Measurements from ENCODE around the gene ARMC12. TPM values are rescaled to one million over a fixed set of nuclear protein-coding genes. Genes with fewer than 3 reads are reported as not detected.

Gene ARMC12
- total and polyA plus RNA-seq, 8 donors, result 0.45 to 1.7 (median 0.84) TPM

DNA sequence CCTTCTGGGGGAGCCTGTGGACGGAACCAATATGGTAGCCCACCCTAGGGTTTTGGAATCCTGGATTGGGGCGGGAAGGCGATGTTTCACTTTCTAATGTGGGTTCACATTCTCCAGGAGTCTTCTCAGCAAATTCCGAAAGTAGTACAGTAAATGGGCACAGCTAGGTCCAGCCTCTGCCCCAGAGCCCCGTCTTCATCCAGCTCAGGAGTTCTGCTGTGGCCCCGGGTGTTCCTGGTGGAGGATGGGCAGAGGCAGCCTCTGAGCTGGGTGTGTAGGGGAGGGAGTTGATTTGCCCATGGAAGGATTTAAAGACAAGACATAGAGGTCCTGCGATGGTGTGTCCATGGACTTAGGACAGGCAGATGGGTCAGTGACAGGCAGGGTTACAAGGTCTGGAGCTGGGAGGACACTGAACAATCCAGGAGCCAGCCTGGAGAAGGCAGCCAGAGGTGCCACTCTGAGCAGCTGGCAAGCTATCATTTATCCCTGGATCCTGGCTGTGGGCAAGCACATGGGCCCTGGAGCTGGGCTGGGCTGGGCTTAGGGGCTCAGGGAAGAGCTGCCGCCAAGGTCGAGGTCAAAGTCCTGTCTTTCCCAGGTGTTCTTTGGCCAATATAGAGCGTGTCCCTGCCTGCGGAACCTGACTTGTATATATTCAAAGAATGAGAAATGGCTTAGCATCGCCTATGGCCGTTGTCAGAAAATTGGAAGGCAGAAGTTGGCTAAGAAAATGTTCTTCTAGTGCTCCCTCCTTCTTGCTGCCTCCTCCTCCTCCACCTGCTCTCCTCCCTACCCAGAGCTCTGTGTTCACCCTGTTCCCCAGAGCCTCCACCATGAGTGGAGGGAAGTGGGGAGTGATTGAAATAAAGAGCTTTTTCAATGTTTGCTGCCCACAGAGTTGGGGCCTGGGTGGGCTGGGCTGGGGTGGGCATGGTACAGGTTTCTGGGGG is 50.7 kb downstream of the ARMC12 start:
- peaks cover 23 to 82% of the 10 kb centered on the region in 2 donors for H3K27me3 ChIP-seq
- no peak overlapping the region for H3K27ac ChIP-seq
- TF ChIP-seq, protein P1, sequence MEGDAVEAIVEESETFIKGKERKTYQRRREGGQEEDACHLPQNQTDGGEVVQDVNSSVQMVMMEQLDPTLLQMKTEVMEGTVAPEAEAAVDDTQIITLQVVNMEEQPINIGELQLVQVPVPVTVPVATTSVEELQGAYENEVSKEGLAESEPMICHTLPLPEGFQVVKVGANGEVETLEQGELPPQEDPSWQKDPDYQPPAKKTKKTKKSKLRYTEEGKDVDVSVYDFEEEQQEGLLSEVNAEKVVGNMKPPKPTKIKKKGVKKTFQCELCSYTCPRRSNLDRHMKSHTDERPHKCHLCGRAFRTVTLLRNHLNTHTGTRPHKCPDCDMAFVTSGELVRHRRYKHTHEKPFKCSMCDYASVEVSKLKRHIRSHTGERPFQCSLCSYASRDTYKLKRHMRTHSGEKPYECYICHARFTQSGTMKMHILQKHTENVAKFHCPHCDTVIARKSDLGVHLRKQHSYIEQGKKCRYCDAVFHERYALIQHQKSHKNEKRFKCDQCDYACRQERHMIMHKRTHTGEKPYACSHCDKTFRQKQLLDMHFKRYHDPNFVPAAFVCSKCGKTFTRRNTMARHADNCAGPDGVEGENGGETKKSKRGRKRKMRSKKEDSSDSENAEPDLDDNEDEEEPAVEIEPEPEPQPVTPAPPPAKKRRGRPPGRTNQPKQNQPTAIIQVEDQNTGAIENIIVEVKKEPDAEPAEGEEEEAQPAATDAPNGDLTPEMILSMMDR (IDR thresholded peaks at IDR 0.05), result no peak
- H3K36me3 ChIP-seq, result no peaks in the 10 kb centered on the region
- no peaks in the 10 kb centered on the region for H3K9me3 ChIP-seq
- intact Hi-C loops (cut with DNase I), result no loop called here
- no peak overlapping the region for H3K4me3 ChIP-seq
- DNase-seq (no peak), ATAC-seq (no peak)
- H3K4me1 ChIP-seq, result no peaks in the 10 kb centered on the region

DNA sequence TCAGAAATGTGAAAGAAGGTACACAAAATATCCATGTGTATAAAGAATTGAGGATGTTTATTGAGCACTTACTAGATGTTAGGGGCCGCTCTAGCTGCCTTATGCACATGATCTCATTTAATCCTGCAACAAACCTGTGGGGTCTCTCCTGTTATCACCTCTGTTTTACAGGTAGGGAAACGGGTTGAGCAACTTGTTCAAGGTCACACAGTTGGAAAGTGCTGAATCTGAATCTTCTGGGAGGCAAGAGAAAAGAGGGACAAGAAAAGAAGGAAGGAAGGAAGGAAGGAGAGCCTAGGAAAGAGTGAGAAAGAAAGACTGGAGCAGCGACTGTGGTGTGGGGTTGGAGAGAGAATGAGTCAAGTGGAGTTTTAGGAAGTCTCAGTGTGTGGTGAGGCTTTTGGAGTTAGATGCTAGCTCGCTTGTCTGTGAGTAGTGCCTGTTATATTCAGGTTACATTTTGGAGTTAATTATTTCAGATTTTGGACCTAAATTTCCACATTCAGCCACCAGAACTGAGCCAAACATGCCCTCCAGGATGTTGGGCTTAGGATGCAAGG is 51.7 kb downstream of the ARMC12 start:
- no peaks in the 10 kb centered on the region for H3K4me1 ChIP-seq
- H3K27ac ChIP-seq, result no peak overlapping the region
- intact Hi-C loops (cut with DNase I), result no loop called here
- DNase-seq, result no peak
- H3K36me3 ChIP-seq, result no peaks in the 10 kb centered on the region
- TF ChIP-seq, protein P1 (IDR thresholded peaks at IDR 0.05), result no peak
- peaks cover 23 to 82% of the 10 kb centered on the region in 2 donors for H3K27me3 ChIP-seq
- H3K4me3 ChIP-seq, result no peak overlapping the region
- ATAC-seq, result no peak
- H3K9me3 ChIP-seq, result no peaks in the 10 kb centered on the region

DNA sequence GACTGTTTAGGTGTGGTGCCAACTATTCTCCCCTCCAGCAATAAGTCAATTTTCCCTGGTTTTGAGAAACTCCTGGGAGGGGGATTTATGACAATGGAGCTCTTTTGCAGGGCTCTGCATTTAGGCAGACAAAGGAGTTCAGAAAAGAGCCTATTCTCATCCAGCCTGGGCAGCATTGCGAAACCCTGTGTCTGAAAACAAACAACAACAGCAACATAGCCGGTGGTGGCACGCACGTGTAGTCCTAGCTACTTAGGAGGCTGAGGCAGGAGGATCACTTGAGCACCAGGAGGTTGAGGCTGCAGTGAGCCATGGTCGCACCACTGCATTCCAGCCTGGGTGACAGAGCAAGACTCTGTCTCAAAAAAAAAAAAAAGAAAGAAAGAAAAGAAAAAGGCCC is 53.9 kb downstream of the ARMC12 start:
- ATAC-seq (no peak), DNase-seq (no peak)
- Histone ChIP-seq H3K36me3 (no peaks in the 10 kb centered on the region), H3K4me1 (no peaks in the 10 kb centered on the region), H3K27ac (no peak overlapping the region), H3K27me3 (peaks cover 23 to 73% of the 10 kb centered on the region in 2 donors), H3K9me3 (no peaks in the 10 kb centered on the region), H3K4me3 (no peak overlapping the region)
- intact Hi-C loops (cut with DNase I), result no loop called here
- TF ChIP-seq, protein P1 (IDR thresholded peaks at IDR 0.05), result no peak

DNA sequence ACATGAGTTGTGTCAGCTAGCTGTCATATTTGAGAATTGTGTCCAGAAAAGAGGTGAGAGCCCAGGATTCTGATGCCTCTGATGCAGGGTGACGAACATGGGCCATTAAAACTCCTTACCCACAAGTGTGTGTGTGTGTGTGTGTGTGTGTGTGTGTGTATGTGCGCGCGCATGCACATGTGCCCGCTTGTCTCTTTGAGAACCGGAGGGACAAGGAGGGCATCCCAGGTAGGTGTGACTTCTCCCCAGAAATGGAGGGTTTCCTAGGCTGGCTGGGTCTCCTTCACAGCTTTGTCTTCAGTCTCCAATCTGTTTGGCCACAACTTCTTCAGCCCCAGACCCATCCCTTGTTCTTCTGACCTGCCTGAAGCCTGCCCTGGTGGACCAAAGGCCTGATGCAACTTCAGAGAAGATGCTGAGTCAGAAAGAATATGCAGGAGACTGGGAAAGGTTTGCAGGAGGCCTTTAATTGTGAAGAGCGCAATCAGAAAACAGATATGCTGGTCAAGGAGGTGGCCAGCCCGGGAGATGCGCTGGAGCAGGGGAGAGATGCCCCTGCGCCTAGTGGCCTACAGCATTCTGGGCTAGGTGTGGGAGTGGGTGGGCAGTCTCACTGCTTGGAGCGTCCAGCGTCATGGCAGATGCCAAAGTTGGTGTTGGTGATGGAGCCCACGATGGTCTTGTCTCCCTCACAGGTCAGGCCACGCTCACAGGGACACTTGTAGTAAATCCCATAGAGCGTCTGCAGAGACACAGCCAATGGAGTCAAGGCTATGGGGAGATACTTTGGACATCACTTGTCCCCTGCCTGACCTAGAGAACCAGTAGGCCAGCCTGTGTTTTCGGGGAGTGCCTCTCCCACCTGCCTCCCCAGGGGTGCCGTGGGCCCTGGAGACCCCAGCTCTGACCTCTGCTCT is 58.0 kb downstream of the ARMC12 start:
- H3K4me1 ChIP-seq, result no peaks in the 10 kb centered on the region
- intact Hi-C loops (cut with DNase I), result no loop called here
- no peak for ATAC-seq
- peaks cover 0 to 39% of the 10 kb centered on the region in 2 donors for H3K27me3 ChIP-seq
- H3K27ac ChIP-seq, result no peak overlapping the region
- no peaks in the 10 kb centered on the region for H3K36me3 ChIP-seq
- H3K4me3 ChIP-seq, result no peak overlapping the region
- no peaks in the 10 kb centered on the region for H3K9me3 ChIP-seq
- DNase-seq, result no peak
- TF ChIP-seq, protein P1 (IDR thresholded peaks at IDR 0.05), result no peak

All from left lung (tissue), 10 donors.